ENCODE results near the gene ASB18. TPM values are rescaled to one million over a fixed set of nuclear protein-coding genes. Genes with fewer than 3 reads are reported as not detected.

ASB18 gene
- total and polyA plus RNA-seq, 2 of the 13 experiments (the other 11 are each of a cell fraction or from before 2014, with no cell fraction given), result not detected

DNA sequence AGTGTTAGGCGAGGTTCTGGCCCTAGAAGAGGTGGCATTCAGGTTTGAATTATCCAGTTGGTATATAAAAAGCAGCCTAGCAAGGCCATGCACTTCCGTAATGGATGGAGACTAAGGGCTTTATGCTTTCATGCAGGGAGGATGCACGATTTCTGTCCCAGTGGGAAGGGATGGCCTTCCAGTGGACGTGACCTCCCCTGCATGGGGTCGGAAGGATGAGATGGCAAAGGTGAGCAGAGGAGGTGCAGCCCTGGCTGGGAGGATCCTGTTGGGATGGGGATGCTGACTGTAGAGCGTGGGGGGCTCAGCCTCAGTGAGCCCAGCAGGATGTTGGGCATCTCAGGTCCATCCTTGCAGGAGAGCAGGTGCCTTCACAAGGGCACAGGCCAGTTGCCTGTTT is 4.8 kb downstream of the ASB18 start:
- no peaks in the 10 kb centered on the region for H3K4me1 ChIP-seq (ENCODE audit: insufficient read depth, low read length)
- DNase-seq (ENCODE audit: low spot score) (no peak), ATAC-seq (no peak), FAIRE-seq (no peak)
- no peak overlapping the region for H3K4me3 ChIP-seq (replicated peaks in 1 of 3; ENCODE audit: insufficient read depth in 1 of 3, low read depth in 2 of 3, low read length in 3 of 3)
- TF ChIP-seq, protein P1, sequence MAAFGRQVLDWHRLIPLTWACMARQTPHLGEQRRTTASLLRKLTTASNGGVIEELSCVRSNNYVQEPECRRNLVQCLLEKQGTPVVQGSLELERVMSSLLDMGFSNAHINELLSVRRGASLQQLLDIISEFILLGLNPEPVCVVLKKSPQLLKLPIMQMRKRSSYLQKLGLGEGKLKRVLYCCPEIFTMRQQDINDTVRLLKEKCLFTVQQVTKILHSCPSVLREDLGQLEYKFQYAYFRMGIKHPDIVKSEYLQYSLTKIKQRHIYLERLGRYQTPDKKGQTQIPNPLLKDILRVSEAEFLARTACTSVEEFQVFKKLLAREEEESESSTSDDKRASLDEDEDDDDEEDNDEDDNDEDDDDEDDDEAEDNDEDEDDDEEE (CRISPR knock-in tag; IDR thresholded peaks at IDR 0.05), result no peak
- peaks cover 10 to 76% of the 10 kb centered on the region in 2 experiments; a peak in 4 of 5 replicates for H3K27me3 ChIP-seq (ENCODE audit: control insufficient read depth in 1 of 2, insufficient read depth in 2 of 2, low read length in 2 of 2)
- intact Hi-C loops (cut with micrococcal nuclease; ENCODE audit: unreplicated experiment) (loop anchor here (1.0 kb wide), 1 partner anchor 22 kb away; no protein-coding TSS in a partner anchor), in situ Hi-C loops (cut with HindIII; ENCODE audit: extremely low pct_ligation_motif_present, low pct_unique_long_range_greater_than_20kb) (no loop called here)
- no TSS peak for BruUV-seq (replicated peaks)
- H3K4me2 ChIP-seq (ENCODE audit: low read depth, low read length), result no peak overlapping the region
- WGBS (ENCODE audit: low lambda C conversion rate), result 12% methylated on average over 6 of the region's 6 CpGs
- no peak overlapping the region for H3K27ac ChIP-seq (ENCODE audit: extremely low read length, insufficient read depth, low read length)
- no peaks in the 10 kb centered on the region for H4K20me1 ChIP-seq (ENCODE audit: insufficient read depth, low read length)
- H3K9ac ChIP-seq (ENCODE audit: insufficient read depth, low read depth, low read length), result no peak overlapping the region
- no peak overlapping the region for H2AFZ ChIP-seq (ENCODE audit: low read length)
- no peaks in the 10 kb centered on the region for H3K36me3 ChIP-seq (replicated peaks in 1 of 2; ENCODE audit: control insufficient read depth in 1 of 2, insufficient read depth in 2 of 2, low read length in 2 of 2)
- ChIA-PET POLR2A (no interaction called here), CTCF (ENCODE audit: low intra/inter-chr PET ratio, low total read pairs) (no interaction called here)
- no peaks in the 10 kb centered on the region for H3K79me2 ChIP-seq (ENCODE audit: insufficient read depth, low read length)
- no peaks in the 10 kb centered on the region for H3K9me3 ChIP-seq (ENCODE audit: low read length)

DNA sequence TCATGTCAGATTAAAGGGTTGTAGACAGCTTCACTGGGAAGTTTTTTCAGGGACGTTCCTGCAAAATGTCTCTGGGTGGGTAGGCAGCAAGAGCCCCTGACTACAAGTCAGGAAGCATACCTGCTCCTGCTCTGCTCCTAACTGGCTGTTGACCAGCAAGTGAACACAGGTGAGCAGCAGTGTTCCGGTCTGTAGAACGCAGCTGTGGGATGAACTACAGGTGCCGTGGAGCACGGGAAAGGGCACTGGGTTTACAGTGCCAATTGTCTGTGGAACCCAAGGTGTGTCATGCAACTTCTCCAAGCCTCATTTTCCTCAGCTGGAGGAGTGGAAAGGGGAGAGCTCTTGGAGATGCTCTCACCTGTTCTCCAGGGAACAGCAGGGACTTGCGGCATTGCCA is 6.6 kb downstream of the ASB18 start:
- CTCF ChIA-PET (ENCODE audit: low intra/inter-chr PET ratio, low total read pairs), result no interaction called here
- Histone ChIP-seq H3K4me1 (ENCODE audit: insufficient read depth, low read length) (no peaks in the 10 kb centered on the region), H3K36me3 (replicated peaks in 1 of 2; ENCODE audit: control insufficient read depth in 1 of 2, insufficient read depth in 2 of 2, low read length in 2 of 2) (no peaks in the 10 kb centered on the region), H3K9ac (ENCODE audit: insufficient read depth, low read depth, low read length) (no peak overlapping the region), H3K27ac (ENCODE audit: extremely low read length, insufficient read depth, low read length) (no peak overlapping the region), H3K79me2 (ENCODE audit: insufficient read depth, low read length) (no peaks in the 10 kb centered on the region), H3K4me3 (replicated peaks in 1 of 3; ENCODE audit: insufficient read depth in 1 of 3, low read depth in 2 of 3, low read length in 3 of 3) (no peak overlapping the region), H3K9me3 (ENCODE audit: low read length) (no peaks in the 10 kb centered on the region), H2AFZ (ENCODE audit: low read length) (no peak overlapping the region), H4K20me1 (ENCODE audit: insufficient read depth, low read length) (no peaks in the 10 kb centered on the region), H3K27me3 (ENCODE audit: control insufficient read depth in 1 of 2, insufficient read depth in 2 of 2, low read length in 2 of 2) (peaks cover 14 to 76% of the 10 kb centered on the region in 2 experiments; a peak in 4 of 5 replicates), H3K4me2 (ENCODE audit: low read depth, low read length) (no peak overlapping the region)
- TF ChIP-seq PAX8 (CRISPR knock-in tag; IDR thresholded peaks at IDR 0.05; ENCODE audit: borderline replicate concordance) (no peak), PLSCR1 (CRISPR knock-in tag; IDR thresholded peaks at IDR 0.05; ENCODE audit: borderline replicate concordance) (no peak), ZBTB44 (CRISPR knock-in tag; IDR thresholded peaks at IDR 0.05) (no peak), ZSCAN29 (CRISPR knock-in tag; conservative IDR thresholded peaks at IDR 0.05) (no peak)
- TF ChIP-seq, protein P2, sequence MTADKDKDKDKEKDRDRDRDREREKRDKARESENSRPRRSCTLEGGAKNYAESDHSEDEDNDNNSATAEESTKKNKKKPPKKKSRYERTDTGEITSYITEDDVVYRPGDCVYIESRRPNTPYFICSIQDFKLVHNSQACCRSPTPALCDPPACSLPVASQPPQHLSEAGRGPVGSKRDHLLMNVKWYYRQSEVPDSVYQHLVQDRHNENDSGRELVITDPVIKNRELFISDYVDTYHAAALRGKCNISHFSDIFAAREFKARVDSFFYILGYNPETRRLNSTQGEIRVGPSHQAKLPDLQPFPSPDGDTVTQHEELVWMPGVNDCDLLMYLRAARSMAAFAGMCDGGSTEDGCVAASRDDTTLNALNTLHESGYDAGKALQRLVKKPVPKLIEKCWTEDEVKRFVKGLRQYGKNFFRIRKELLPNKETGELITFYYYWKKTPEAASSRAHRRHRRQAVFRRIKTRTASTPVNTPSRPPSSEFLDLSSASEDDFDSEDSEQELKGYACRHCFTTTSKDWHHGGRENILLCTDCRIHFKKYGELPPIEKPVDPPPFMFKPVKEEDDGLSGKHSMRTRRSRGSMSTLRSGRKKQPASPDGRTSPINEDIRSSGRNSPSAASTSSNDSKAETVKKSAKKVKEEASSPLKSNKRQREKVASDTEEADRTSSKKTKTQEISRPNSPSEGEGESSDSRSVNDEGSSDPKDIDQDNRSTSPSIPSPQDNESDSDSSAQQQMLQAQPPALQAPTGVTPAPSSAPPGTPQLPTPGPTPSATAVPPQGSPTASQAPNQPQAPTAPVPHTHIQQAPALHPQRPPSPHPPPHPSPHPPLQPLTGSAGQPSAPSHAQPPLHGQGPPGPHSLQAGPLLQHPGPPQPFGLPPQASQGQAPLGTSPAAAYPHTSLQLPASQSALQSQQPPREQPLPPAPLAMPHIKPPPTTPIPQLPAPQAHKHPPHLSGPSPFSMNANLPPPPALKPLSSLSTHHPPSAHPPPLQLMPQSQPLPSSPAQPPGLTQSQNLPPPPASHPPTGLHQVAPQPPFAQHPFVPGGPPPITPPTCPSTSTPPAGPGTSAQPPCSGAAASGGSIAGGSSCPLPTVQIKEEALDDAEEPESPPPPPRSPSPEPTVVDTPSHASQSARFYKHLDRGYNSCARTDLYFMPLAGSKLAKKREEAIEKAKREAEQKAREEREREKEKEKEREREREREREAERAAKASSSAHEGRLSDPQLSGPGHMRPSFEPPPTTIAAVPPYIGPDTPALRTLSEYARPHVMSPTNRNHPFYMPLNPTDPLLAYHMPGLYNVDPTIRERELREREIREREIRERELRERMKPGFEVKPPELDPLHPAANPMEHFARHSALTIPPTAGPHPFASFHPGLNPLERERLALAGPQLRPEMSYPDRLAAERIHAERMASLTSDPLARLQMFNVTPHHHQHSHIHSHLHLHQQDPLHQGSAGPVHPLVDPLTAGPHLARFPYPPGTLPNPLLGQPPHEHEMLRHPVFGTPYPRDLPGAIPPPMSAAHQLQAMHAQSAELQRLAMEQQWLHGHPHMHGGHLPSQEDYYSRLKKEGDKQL (CRISPR knock-in tag; IDR thresholded peaks at IDR 0.05; ENCODE audit: low read depth), result no peak
- WGBS (ENCODE audit: low lambda C conversion rate), result 19% methylated on average over 6 of the region's 6 CpGs
- intact Hi-C loops (cut with micrococcal nuclease; ENCODE audit: unreplicated experiment), result no loop called here
- ATAC-seq (no peak), DNase-seq (ENCODE audit: low spot score) (no peak), FAIRE-seq (no peak)
- BruUV-seq (replicated peaks), result no TSS peak
- POLR2A ChIA-PET, result no interaction called here
- in situ Hi-C loops (cut with HindIII; ENCODE audit: extremely low pct_ligation_motif_present, low pct_unique_long_range_greater_than_20kb), result no loop called here
